HEK293 (cell line): ENCODE data around the gene RPL29.

Source experiments
- ZFP69B ChIP-seq: fragments of 450-650 bp; formaldehyde crosslinking; IDR thresholded peaks from 2 replicates; pipeline ENCODE4 v1.5.1; 2016; ENCODE audit warnings: missing biosample characterization, missing genetic modification characterization
- ZNF416 ChIP-seq: fragments of 450-650 bp; formaldehyde crosslinking; IDR thresholded peaks from 2 replicates; pipeline ENCODE4 v1.5.1; 2016; ENCODE audit warnings: missing biosample characterization, missing genetic modification characterization
- ZNF670 ChIP-seq: fragments of 450-650 bp; formaldehyde crosslinking; IDR thresholded peaks from 2 replicates; pipeline ENCODE4 v1.5.1; 2016; ENCODE audit warnings: missing biosample characterization, missing genetic modification characterization, low read depth
- ZSCAN16 ChIP-seq: fragments of 450-650 bp; formaldehyde crosslinking; IDR thresholded peaks from 2 replicates; pipeline ENCODE4 v1.5.1; 2016; ENCODE audit warnings: missing biosample characterization, missing genetic modification characterization
- ZSCAN30 ChIP-seq: fragments of 450-650 bp; IDR thresholded peaks from 2 replicates; pipeline ENCODE4 v1.5.1; 2018; ENCODE audit warnings: missing biosample characterization, mild to moderate bottlenecking, missing genetic modification characterization, moderate library complexity
- TF ChIP-seq, protein P1 (sequence below): fragments of 450-650 bp; formaldehyde crosslinking; IDR thresholded peaks from 2 replicates; pipeline ENCODE4 v1.5.1; 2016; ENCODE audit warnings: missing biosample characterization, missing genetic modification characterization
- TF ChIP-seq, protein P2 (sequence below): IDR thresholded peaks from 2 replicates; pipeline ENCODE4 v1.6.1; 2011; ENCODE audit warnings: mild to moderate bottlenecking, low read depth, low read length, borderline replicate concordance
- TF ChIP-seq, protein P3 (sequence below): fragments of 450-650 bp; formaldehyde crosslinking; IDR thresholded peaks from 2 replicates; pipeline ENCODE4 v1.5.1; 2016; ENCODE audit warnings: missing biosample characterization, missing genetic modification characterization, low read depth
- TF ChIP-seq, protein P4 (sequence below): fragments of 450-650 bp; formaldehyde crosslinking; IDR thresholded peaks from 2 replicates; pipeline ENCODE4 v1.5.1; 2016; ENCODE audit warnings: missing biosample characterization, missing genetic modification characterization

DNA sequence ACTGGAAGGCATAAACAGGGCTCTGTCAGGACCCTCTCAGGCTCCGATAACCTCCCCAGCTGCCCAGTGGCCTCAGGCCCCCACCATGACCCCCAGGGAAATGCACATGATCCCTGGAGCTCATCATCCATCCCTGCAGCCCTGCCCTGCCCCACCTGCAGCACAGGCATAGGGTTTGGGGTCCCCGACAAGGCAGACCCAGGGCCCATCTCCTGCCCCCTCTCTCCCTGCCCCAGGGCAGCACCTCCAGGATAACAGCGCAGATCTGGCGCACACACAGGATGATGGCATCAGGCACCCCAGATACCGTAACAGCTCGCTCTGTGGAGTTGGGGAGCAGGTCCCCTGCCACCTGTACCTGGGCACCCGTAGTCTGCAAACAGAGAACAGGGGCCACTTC, 36.0 kb downstream of the RPL29 start:
- no peak for TF ChIP-seq ZNF670 (tag by site-specific recombination)
- TF ChIP-seq, protein P1, sequence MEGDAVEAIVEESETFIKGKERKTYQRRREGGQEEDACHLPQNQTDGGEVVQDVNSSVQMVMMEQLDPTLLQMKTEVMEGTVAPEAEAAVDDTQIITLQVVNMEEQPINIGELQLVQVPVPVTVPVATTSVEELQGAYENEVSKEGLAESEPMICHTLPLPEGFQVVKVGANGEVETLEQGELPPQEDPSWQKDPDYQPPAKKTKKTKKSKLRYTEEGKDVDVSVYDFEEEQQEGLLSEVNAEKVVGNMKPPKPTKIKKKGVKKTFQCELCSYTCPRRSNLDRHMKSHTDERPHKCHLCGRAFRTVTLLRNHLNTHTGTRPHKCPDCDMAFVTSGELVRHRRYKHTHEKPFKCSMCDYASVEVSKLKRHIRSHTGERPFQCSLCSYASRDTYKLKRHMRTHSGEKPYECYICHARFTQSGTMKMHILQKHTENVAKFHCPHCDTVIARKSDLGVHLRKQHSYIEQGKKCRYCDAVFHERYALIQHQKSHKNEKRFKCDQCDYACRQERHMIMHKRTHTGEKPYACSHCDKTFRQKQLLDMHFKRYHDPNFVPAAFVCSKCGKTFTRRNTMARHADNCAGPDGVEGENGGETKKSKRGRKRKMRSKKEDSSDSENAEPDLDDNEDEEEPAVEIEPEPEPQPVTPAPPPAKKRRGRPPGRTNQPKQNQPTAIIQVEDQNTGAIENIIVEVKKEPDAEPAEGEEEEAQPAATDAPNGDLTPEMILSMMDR (tag by site-specific recombination) = no peak
- no peak for TF ChIP-seq ZSCAN30 (tag by site-specific recombination)
- TF ChIP-seq, protein P2, sequence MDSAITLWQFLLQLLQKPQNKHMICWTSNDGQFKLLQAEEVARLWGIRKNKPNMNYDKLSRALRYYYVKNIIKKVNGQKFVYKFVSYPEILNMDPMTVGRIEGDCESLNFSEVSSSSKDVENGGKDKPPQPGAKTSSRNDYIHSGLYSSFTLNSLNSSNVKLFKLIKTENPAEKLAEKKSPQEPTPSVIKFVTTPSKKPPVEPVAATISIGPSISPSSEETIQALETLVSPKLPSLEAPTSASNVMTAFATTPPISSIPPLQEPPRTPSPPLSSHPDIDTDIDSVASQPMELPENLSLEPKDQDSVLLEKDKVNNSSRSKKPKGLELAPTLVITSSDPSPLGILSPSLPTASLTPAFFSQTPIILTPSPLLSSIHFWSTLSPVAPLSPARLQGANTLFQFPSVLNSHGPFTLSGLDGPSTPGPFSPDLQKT = no peak
- TF ChIP-seq, protein P3, sequence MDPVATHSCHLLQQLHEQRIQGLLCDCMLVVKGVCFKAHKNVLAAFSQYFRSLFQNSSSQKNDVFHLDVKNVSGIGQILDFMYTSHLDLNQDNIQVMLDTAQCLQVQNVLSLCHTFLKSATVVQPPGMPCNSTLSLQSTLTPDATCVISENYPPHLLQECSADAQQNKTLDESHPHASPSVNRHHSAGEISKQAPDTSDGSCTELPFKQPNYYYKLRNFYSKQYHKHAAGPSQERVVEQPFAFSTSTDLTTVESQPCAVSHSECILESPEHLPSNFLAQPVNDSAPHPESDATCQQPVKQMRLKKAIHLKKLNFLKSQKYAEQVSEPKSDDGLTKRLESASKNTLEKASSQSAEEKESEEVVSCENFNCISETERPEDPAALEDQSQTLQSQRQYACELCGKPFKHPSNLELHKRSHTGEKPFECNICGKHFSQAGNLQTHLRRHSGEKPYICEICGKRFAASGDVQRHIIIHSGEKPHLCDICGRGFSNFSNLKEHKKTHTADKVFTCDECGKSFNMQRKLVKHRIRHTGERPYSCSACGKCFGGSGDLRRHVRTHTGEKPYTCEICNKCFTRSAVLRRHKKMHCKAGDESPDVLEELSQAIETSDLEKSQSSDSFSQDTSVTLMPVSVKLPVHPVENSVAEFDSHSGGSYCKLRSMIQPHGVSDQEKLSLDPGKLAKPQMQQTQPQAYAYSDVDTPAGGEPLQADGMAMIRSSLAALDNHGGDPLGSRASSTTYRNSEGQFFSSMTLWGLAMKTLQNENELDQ (tag by site-specific recombination) = no peak
- TF ChIP-seq ZSCAN16 (tag by site-specific recombination) = no peak
- no peak for TF ChIP-seq ZNF416 (tag by site-specific recombination)
- no peak for TF ChIP-seq ZFP69B (tag by site-specific recombination)
- TF ChIP-seq, protein P4, sequence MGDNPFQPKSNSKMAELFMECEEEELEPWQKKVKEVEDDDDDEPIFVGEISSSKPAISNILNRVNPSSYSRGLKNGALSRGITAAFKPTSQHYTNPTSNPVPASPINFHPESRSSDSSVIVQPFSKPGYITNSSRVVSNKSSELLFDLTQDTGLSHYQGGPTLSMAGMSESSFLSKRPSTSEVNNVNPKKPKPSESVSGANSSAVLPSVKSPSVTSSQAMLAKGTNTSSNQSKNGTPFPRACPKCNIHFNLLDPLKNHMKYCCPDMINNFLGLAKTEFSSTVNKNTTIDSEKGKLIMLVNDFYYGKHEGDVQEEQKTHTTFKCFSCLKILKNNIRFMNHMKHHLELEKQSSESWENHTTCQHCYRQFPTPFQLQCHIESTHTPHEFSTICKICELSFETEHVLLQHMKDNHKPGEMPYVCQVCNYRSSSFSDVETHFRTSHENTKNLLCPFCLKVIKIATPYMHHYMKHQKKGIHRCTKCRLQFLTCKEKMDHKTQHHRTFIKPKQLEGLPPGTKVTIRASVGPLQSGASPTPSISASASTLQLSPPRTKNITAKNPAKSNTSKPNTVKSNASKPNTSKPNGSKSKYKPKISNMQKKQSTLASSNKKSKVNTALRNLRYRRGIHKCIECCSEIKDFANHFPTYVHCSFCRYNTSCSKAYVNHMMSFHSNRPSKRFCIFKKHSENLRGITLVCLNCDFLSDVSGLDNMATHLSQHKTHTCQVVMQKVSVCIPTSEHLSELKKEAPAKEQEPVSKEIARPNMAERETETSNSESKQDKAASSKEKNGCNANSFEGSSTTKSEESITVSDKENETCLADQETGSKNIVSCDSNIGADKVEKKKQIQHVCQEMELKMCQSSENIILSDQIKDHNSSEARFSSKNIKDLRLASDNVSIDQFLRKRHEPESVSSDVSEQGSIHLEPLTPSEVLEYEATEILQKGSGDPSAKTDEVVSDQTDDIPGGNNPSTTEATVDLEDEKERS (tag by site-specific recombination) = no peak
